OCI-LY7 (cell line): ENCODE measurements around the gene SRCIN1.

Experiments used
- CTCF ChIP-seq: fragments of 200-600 bp; sonication (generic); conservative IDR thresholded peaks from 2 replicates; pipeline ENCODE4 v1.5.1; 2014; ENCODE audit warnings: mild to moderate bottlenecking, antibody characterized with exemption, low read length, moderate library complexity, mixed read lengths
- EZH2phosphoT487 ChIP-seq: fragments of 200-600 bp; sonication (generic); IDR thresholded peaks from 2 replicates; pipeline ENCODE4 v1.6.1; 2018; ENCODE audit warnings: low read depth, borderline replicate concordance, mild to moderate bottlenecking, mixed run types, antibody characterized with exemption, low read length, moderate library complexity, mixed read lengths

DNA sequence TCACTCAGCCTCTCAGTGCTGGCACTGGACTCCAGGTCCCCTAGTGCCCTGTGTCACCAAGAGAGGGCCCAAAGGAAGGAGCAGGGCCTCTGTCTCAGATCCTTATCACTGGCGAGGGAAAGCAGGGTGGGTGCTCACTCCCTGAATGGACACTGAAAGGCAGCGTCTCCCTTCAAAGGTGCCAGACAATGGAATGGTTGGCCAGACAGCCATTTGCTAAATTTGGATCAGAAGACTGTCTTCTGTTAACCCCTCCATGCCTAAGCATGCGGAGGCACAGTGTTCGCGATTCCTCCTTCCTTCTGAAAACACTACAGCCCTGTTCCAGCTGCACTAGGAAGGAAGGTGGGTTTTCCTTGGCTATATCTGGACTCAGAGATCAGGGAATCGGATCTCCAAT is 48.4 kb downstream of the SRCIN1 start:
- TF ChIP-seq CTCF (no peak), EZH2phosphoT487 (no peak)
